ENCODE data around the gene RAPGEF4.

GRCh38 chr2:173048522-173048896, 312.9 kb downstream of the RAPGEF4 start:
- no peak for TF ChIP-seq CTCF (IDR thresholded peaks at IDR 0.05; ENCODE audit: borderline replicate concordance, extremely low read depth, low read length, poor library complexity, severe bottlenecking)
- TF ChIP-seq EZH2 (IDR thresholded peaks at IDR 0.05; ENCODE audit: borderline replicate concordance, low read depth, low read length, severe bottlenecking) = no peak

All from DND-41 (cell line).